Neural cell (in vitro differentiated cells): ENCODE data around the gene FUT6. TPM values are rescaled to one million over a fixed set of nuclear protein-coding genes. Genes with fewer than 3 reads are reported as not detected.

Source experiments
- H2AFZ ChIP-seq: fragments of 200-600, 300-800 bp; sonication (generic), shearing (Covaris generic); 2 replicates; pipeline ENCODE4 v1.6.0; 2014; ENCODE audit warnings: low read depth, mild to moderate bottlenecking, antibody characterized with exemption, low read length, moderate library complexity
- H3F3A ChIP-seq: fragments of 200-600 bp; shearing (Covaris generic); 2 replicates; pipeline ENCODE4 v1.6.1; 2016; ENCODE audit warnings: mild to moderate bottlenecking, moderate library complexity, mixed read lengths, antibody characterized with exemption, low read length; ENCODE audit not compliant: insufficient read depth, poor library complexity, severe bottlenecking
- H3K27ac ChIP-seq: fragments of 200-600, 300-800 bp; sonication (generic), shearing (Covaris generic); 2 replicates; pipeline ENCODE4 v1.5.1; 2014; ENCODE audit warnings: mild to moderate bottlenecking, low read length, moderate library complexity
- H3K27me3 ChIP-seq: fragments of 300-800, 200-600 bp; sonication (generic), shearing (Covaris generic); 2 replicates; pipeline ENCODE4 v1.6.0; 2014; ENCODE audit warnings: mild to moderate bottlenecking, low read depth, low read length, moderate library complexity; ENCODE audit not compliant: insufficient read depth
- H3K36me3 ChIP-seq: fragments of 300-800, 200-600 bp; sonication (generic), shearing (Covaris generic); 2 replicates; pipeline ENCODE4 v1.5.1; 2014; ENCODE audit warnings: mild to moderate bottlenecking, antibody characterized with exemption, low read length, moderate library complexity; ENCODE audit not compliant: insufficient read depth
- H3K4me2 ChIP-seq: fragments of 300-800, 200-600 bp; sonication (generic), shearing (Covaris generic); 2 replicates; pipeline ENCODE4 v1.6.0; 2014; ENCODE audit warnings: mild to moderate bottlenecking, low read length
- H3K4me3 ChIP-seq: fragments of 300-800, 200-600 bp; sonication (generic), shearing (Covaris generic); 2 replicates; pipeline ENCODE4 v1.5.1; 2014; ENCODE audit warnings: mild to moderate bottlenecking, low read length, moderate library complexity
- H3K79me2 ChIP-seq: fragments of 200-600 bp; shearing (Covaris generic); replicated peaks from 2 replicates; pipeline ENCODE4 v1.6.0; 2014; ENCODE audit warnings: mild to moderate bottlenecking, low read length, moderate library complexity; ENCODE audit not compliant: insufficient read depth
- H3K9ac ChIP-seq: fragments of 300-800, 200-600 bp; sonication (generic), shearing (Covaris generic); 2 replicates; pipeline ENCODE4 v1.6.1; 2016; ENCODE audit warnings: mild to moderate bottlenecking, low read length, mixed read lengths
- H3K9me2 ChIP-seq: fragments of 200-600 bp; shearing (Covaris generic); 2 replicates; pipeline ENCODE4 v1.6.1; 2016; ENCODE audit warnings: mild to moderate bottlenecking, low read length, mixed read lengths; ENCODE audit not compliant: insufficient read depth
- H3K9me3 ChIP-seq: fragments of 200-600, 300-800 bp; sonication (generic), shearing (Covaris generic); 2 replicates; pipeline ENCODE4 v1.6.1; 2016; ENCODE audit warnings: mild to moderate bottlenecking, mixed run types, low read length, moderate library complexity, mixed read lengths
- H4K20me1 ChIP-seq: fragments of 200-600 bp; shearing (Covaris generic); 2 replicates; pipeline ENCODE4 v1.6.1; 2016; ENCODE audit warnings: mild to moderate bottlenecking, mixed run types; ENCODE audit not compliant: insufficient read depth
- CTCF ChIP-seq: fragments of 450-650 bp; IDR thresholded peaks from 2 replicates; pipeline ENCODE4 v1.5.1; 2014; ENCODE audit warnings: antibody characterized with exemption, mild to moderate bottlenecking, moderate library complexity; ENCODE audit not compliant: poor library complexity, severe bottlenecking
- EP300 ChIP-seq: fragments of 450-650 bp; conservative IDR thresholded peaks from 2 replicates; pipeline ENCODE4 v1.6.1; 2014; ENCODE audit warnings: antibody characterized with exemption, mild to moderate bottlenecking, moderate library complexity; ENCODE audit not compliant: poor library complexity, severe bottlenecking
- EZH2 ChIP-seq: fragments of 200-600, 300-800 bp; shearing (Covaris generic), sonication (generic); IDR thresholded peaks from 2 replicates; pipeline ENCODE4 v1.6.1; 2014; ENCODE audit warnings: antibody characterized with exemption, low read length, borderline replicate concordance, mild to moderate bottlenecking; ENCODE audit not compliant: insufficient read depth, poor library complexity, severe bottlenecking
- MXI1 ChIP-seq: fragments of 450-650 bp; conservative IDR thresholded peaks from 2 replicates; pipeline ENCODE4 v1.6.1; 2014; ENCODE audit warnings: antibody characterized with exemption, mild to moderate bottlenecking; ENCODE audit not compliant: poor library complexity, severe bottlenecking
- POLR2AphosphoS5 ChIP-seq: IDR thresholded peaks from 2 replicates; pipeline ENCODE4 v1.6.1; 2012
- RAD21 ChIP-seq: fragments of 450-650 bp; conservative IDR thresholded peaks from 2 replicates; pipeline ENCODE4 v1.6.1; 2014; ENCODE audit warnings: antibody characterized with exemption, mild to moderate bottlenecking, moderate library complexity
- REST ChIP-seq: IDR thresholded peaks from 2 replicates; pipeline ENCODE4 v1.6.1; 2012; ENCODE audit warnings: borderline replicate concordance
- SMC3 ChIP-seq: fragments of 450-650 bp; conservative IDR thresholded peaks from 2 replicates; pipeline ENCODE4 v1.6.1; 2014; ENCODE audit warnings: antibody characterized with exemption, mild to moderate bottlenecking, moderate library complexity; ENCODE audit not compliant: poor library complexity
- TAF1 ChIP-seq: IDR thresholded peaks from 2 replicates; pipeline ENCODE4 v1.6.1; 2012; ENCODE audit warnings: low read depth
- polyA plus RNA-seq: library from polyadenylated mRNA; depleted of rRNA; stranded (reverse); fragments of >200 nt; gene quantifications from 2 replicates; pipeline ENCODE4 v1.2.3, GENCODE V29; 2014

FUT6 gene
- polyA plus RNA-seq, 1 donor from 2014 or later: not detected

GRCh38 chr19:5789886-5790558, 49.5 kb downstream of the FUT6 start:
- Histone ChIP-seq H3K4me2 (peak overlapping the region; percentile 74), H3K36me3 (no peaks in the 10 kb centered on the region), H3K4me3 (peak overlapping the region; percentile 86), H3K9me3 (no peaks in the 10 kb centered on the region), H3K9me2 (no peaks in the 10 kb centered on the region), H3F3A (no peaks in the 10 kb centered on the region), H2AFZ (no peak overlapping the region), H4K20me1 (no peaks in the 10 kb centered on the region), H3K79me2 (no peaks in the 10 kb centered on the region), H3K9ac (no peak overlapping the region), H3K27ac (no peak overlapping the region), H3K27me3 (no peaks in the 10 kb centered on the region)
- no peak for TF ChIP-seq POLR2AphosphoS5
- no peak for TF ChIP-seq SMC3
- TF ChIP-seq EZH2: no peak
- TF ChIP-seq CTCF: no peak
- TF ChIP-seq MXI1: no peak
- TF ChIP-seq RAD21: no peak

GRCh38 chr19:5789351-5789761, 50.1 kb downstream of the FUT6 start:
- H3K27me3 ChIP-seq: no peaks in the 10 kb centered on the region
- no peaks in the 10 kb centered on the region for H4K20me1 ChIP-seq
- H3K79me2 ChIP-seq: no peaks in the 10 kb centered on the region
- H3K36me3 ChIP-seq: no peaks in the 10 kb centered on the region
- no peak overlapping the region for H3K27ac ChIP-seq
- no peak for TF ChIP-seq RAD21
- no peak for TF ChIP-seq POLR2AphosphoS5
- TF ChIP-seq EZH2: no peak
- TF ChIP-seq CTCF: no peak
- no peak for TF ChIP-seq TAF1
- TF ChIP-seq EP300: no peak
- TF ChIP-seq MXI1: no peak
- TF ChIP-seq REST: no peak
- no peak for TF ChIP-seq SMC3
- H3K9ac ChIP-seq: no peak overlapping the region
- H3F3A ChIP-seq: no peaks in the 10 kb centered on the region
- H3K4me2 ChIP-seq: no peak overlapping the region
- no peak overlapping the region for H2AFZ ChIP-seq
- no peak overlapping the region for H3K4me3 ChIP-seq
- H3K9me3 ChIP-seq: no peaks in the 10 kb centered on the region
- H3K9me2 ChIP-seq: no peaks in the 10 kb centered on the region
